GM12864 (cell line): ENCODE results near the gene UACA.

Source experiments
- DNase-seq: peaks from one replicate; pipeline ENCODE4 v3.0.0-alpha.2; 2011; ENCODE audit warnings: low read depth
- H3K4me3 ChIP-seq: 2 replicates; pipeline ENCODE4 v1.5.1; 2011; ENCODE audit warnings: mild to moderate bottlenecking, low read depth, low read length, control low read depth
- CTCF ChIP-seq: IDR thresholded peaks from 2 replicates; pipeline ENCODE4 v1.5.1; 2011; ENCODE audit warnings: low read depth, mild to moderate bottlenecking, moderate library complexity, low read length, control low read depth, inconsistent platforms; ENCODE audit errors: missing control alignments

Gene UACA

GRCh38 chr15:70650567-70651302, 112.6 kb downstream of the UACA start:
- no peak for DNase-seq
- TF ChIP-seq CTCF, result no peak
- H3K4me3 ChIP-seq, result no peak overlapping the region

- DNase-seq, result no peak
- no peak overlapping the region for H3K4me3 ChIP-seq
- TF ChIP-seq CTCF, result no peak
These were observed 116.0 kb downstream of the UACA start for GRCh38 chr15:70647396-70647795.

- DNase-seq, result no peak
- no peak for TF ChIP-seq CTCF
- no peak overlapping the region for H3K4me3 ChIP-seq
These were observed 117.2 kb downstream of the UACA start for GRCh38 chr15:70646169-70646568.

GRCh38 chr15:70643783-70644125, 119.6 kb downstream of the UACA start:
- DNase-seq, result no peak
- TF ChIP-seq CTCF, result no peak

GRCh38 chr15:70643106-70643782, 120.1 kb downstream of the UACA start:
- no peak overlapping the region for H3K4me3 ChIP-seq
- no peak for TF ChIP-seq CTCF
- no peak for DNase-seq

More at GRCh38 chr15:70643783-70644125, 119.6 kb downstream of the UACA start:
- no peak overlapping the region for H3K4me3 ChIP-seq

GRCh38 chr15:70636540-70637165, 126.7 kb downstream of the UACA start:
- no peak for DNase-seq
- TF ChIP-seq CTCF, result peak; percentile 17
- no peak overlapping the region for H3K4me3 ChIP-seq
